CD14-positive monocyte (primary cell): ENCODE data around the gene OR2F1. TPM values are rescaled to one million over a fixed set of nuclear protein-coding genes. Genes with fewer than 3 reads are reported as not detected.

Source experiments
- DNase-seq, 3 donors: peaks; one replicate each; pipeline ENCODE4 v3.0.0-alpha.2; 2011 to 2022
- H2AFZ ChIP-seq: 2 replicates; pipeline ENCODE4 v1.6.0; 2012; ENCODE audit warnings: mild to moderate bottlenecking, low read depth, low read length, inconsistent platforms; ENCODE audit not compliant: insufficient read depth, poor library complexity, severe bottlenecking
- H3K27ac ChIP-seq, 2 donors: 1 replicate in 1 of 2; 2 replicates in 1 of 2; pipeline ENCODE4 v1.5.1; 2012 to 2013; ENCODE audit warnings: low read length in 2 of 2, control low read depth in 1 of 2, inconsistent platforms in 1 of 2, low read depth in 1 of 2, mild to moderate bottlenecking in 1 of 2
- H3K27me3 ChIP-seq, 2 donors: one replicate each; pipeline versions ENCODE4 v1.6.0 to v1.6.1; 2011 to 2013; ENCODE audit warnings: low read length in 2 of 2; ENCODE audit not compliant: control insufficient read depth in 2 of 2, insufficient read depth in 2 of 2
- H3K36me3 ChIP-seq, 2 donors: replicated peaks in 1 of 2; 1 replicate in 1 of 2; 2 replicates in 1 of 2; pipeline versions ENCODE4 v1.5.1 to v1.6.1; 2012 to 2013; ENCODE audit warnings: low read length in 2 of 2, control low read depth in 1 of 2, inconsistent platforms in 1 of 2, mild to moderate bottlenecking in 1 of 2; ENCODE audit not compliant: insufficient read depth in 2 of 2, control insufficient read depth in 1 of 2
- H3K4me1 ChIP-seq, 2 donors: 1 replicate in 1 of 2; 2 replicates in 1 of 2; pipeline versions ENCODE4 v1.5.1 to v1.6.1; 2012 to 2013; ENCODE audit warnings: low read length in 2 of 2, control low read depth in 1 of 2, inconsistent platforms in 1 of 2, mild to moderate bottlenecking in 1 of 2, moderate library complexity in 1 of 2; ENCODE audit not compliant: insufficient read depth in 2 of 2, control insufficient read depth in 1 of 2
- H3K4me2 ChIP-seq: replicated peaks from 2 replicates; pipeline ENCODE3; 2012; ENCODE audit warnings: low read length, moderate library complexity, mild to moderate bottlenecking; ENCODE audit not compliant: poor library complexity, severe bottlenecking; ENCODE audit errors: extremely low read depth
- H3K4me3 ChIP-seq, 3 experiments: fragments of 200-600 bp in 1 of 3; sonication (generic) in 1 of 3; replicated peaks in 1 of 3; 1 replicate in 2 of 3; 2 replicates in 1 of 3; pipeline ENCODE4 v1.5.1; 2011 to 2013; ENCODE audit warnings: low read length in 3 of 3, mild to moderate bottlenecking in 3 of 3, control low read depth in 2 of 3, low read depth in 2 of 3, inconsistent platforms in 1 of 3, moderate library complexity in 1 of 3
- H3K79me2 ChIP-seq: 2 replicates; pipeline ENCODE4 v1.6.0; 2012; ENCODE audit warnings: mild to moderate bottlenecking, control low read depth, inconsistent platforms, low read length, moderate library complexity; ENCODE audit not compliant: insufficient read depth
- H3K9ac ChIP-seq: 2 replicates; pipeline ENCODE4 v1.6.0; 2017; ENCODE audit warnings: low read length, mild to moderate bottlenecking; ENCODE audit not compliant: insufficient read depth, poor library complexity, severe bottlenecking
- H3K9me3 ChIP-seq, 2 donors: replicated peaks in 1 of 2; 1 replicate in 1 of 2; 2 replicates in 1 of 2; pipeline versions ENCODE4 v1.5.1 to v1.6.1; 2012 to 2013; ENCODE audit warnings: low read length in 2 of 2, control low read depth in 1 of 2; ENCODE audit not compliant: control insufficient read depth in 1 of 2, insufficient read depth in 1 of 2
- H4K20me1 ChIP-seq: 2 replicates; pipeline ENCODE4 v1.6.0; 2012; ENCODE audit warnings: mild to moderate bottlenecking, low read length, control low read depth, moderate library complexity; ENCODE audit not compliant: insufficient read depth
- H3K27ac Mint-ChIP-seq, 7 donors: one replicate each; pipeline ENCODE4 v1.8.0; 2020; ENCODE audit warnings: mild to moderate bottlenecking in 7 of 7, mixed read lengths in 7 of 7, moderate library complexity in 6 of 7, inconsistent platforms in 2 of 7
- H3K27me3 Mint-ChIP-seq, 3 donors: one replicate each; pipeline ENCODE4 v1.8.0; 2021 to 2022; ENCODE audit warnings: low read depth in 3 of 3, mild to moderate bottlenecking in 3 of 3, mixed read lengths in 3 of 3, moderate library complexity in 3 of 3, inconsistent platforms in 1 of 3
- H3K36me3 Mint-ChIP-seq, 2 donors: one replicate each; pipeline ENCODE4 v1.8.0; 2020; ENCODE audit warnings: mixed read lengths in 2 of 2, inconsistent platforms in 1 of 2, mild to moderate bottlenecking in 1 of 2
- H3K4me1 Mint-ChIP-seq: one replicate; pipeline ENCODE4 v1.8.0; 2020; ENCODE audit warnings: mild to moderate bottlenecking, mixed read lengths
- H3K4me3 Mint-ChIP-seq, 2 donors: one replicate each; pipeline ENCODE4 v1.8.0; 2020; ENCODE audit warnings: mild to moderate bottlenecking in 2 of 2, mixed read lengths in 2 of 2, moderate library complexity in 1 of 2
- H3K9me3 Mint-ChIP-seq, 7 donors: one replicate each; pipeline ENCODE4 v1.8.0; 2020 to 2022; ENCODE audit warnings: mixed read lengths in 7 of 7, mild to moderate bottlenecking in 6 of 7, moderate library complexity in 6 of 7, inconsistent platforms in 2 of 7
- WGBS: methylation state at CpG from one replicate; pipeline ENCODE4 v1.1.5; 2013; ENCODE audit warnings: missing lambda C conversion rate; ENCODE audit not compliant: insufficient coverage; 5-methylcytosine and 5-hydroxymethylcytosine counted together
- intact Hi-C, 2 donors: fragments of 100-400 bp; cut with micrococcal nuclease; formaldehyde crosslinking; loops; one replicate each; pipeline versions ENCODE4 v1.15.0 to v1.15.1; 2023
- polyA plus RNA-seq, 3 donors: library from polyadenylated mRNA; depleted of rRNA in 1 of 3; unstranded in 2 of 3; stranded (reverse) in 1 of 3; fragments of 300-500 nt in 2 of 3; fragments of >200 nt in 1 of 3; fragmentation: Illumina TruSeq in 2 of 3; gene quantifications; 1 replicate in 2 of 3; 2 replicates in 1 of 3; pipeline ENCODE4 v1.2.3, GENCODE V29; 2012 to 2021
- TF ChIP-seq, protein P1 (sequence below): fragments of 200-600 bp; IDR thresholded peaks from one replicate; pipeline ENCODE4 v1.8.0; 2022; ENCODE audit warnings: antibody characterized with exemption, mild to moderate bottlenecking

OR2F1 gene
- polyA plus RNA-seq, 3 donors: not detected

GRCh38 chr7:143973870-143974416 is 19.3 kb downstream of the OR2F1 start:
- no peaks in the 10 kb centered on the region for H3K79me2 ChIP-seq
- no peak overlapping the region for H3K4me3 ChIP-seq
- TF ChIP-seq, protein P1, sequence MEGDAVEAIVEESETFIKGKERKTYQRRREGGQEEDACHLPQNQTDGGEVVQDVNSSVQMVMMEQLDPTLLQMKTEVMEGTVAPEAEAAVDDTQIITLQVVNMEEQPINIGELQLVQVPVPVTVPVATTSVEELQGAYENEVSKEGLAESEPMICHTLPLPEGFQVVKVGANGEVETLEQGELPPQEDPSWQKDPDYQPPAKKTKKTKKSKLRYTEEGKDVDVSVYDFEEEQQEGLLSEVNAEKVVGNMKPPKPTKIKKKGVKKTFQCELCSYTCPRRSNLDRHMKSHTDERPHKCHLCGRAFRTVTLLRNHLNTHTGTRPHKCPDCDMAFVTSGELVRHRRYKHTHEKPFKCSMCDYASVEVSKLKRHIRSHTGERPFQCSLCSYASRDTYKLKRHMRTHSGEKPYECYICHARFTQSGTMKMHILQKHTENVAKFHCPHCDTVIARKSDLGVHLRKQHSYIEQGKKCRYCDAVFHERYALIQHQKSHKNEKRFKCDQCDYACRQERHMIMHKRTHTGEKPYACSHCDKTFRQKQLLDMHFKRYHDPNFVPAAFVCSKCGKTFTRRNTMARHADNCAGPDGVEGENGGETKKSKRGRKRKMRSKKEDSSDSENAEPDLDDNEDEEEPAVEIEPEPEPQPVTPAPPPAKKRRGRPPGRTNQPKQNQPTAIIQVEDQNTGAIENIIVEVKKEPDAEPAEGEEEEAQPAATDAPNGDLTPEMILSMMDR: no peak
- no peak overlapping the region for H3K9ac ChIP-seq
- intact Hi-C loops: no loop called here
- H4K20me1 ChIP-seq: no peaks in the 10 kb centered on the region
- H3K27ac ChIP-seq: no peak overlapping the region
- H3K27ac Mint-ChIP-seq: no peak overlapping the region
- WGBS: no CpG with 5 or more reads among the region's 4 CpGs
- no peaks in the 10 kb centered on the region for H3K4me1 Mint-ChIP-seq
- no peak overlapping the region for H2AFZ ChIP-seq
- no peaks in the 10 kb centered on the region for H3K36me3 Mint-ChIP-seq
- H3K4me1 ChIP-seq: no peaks in the 10 kb centered on the region
- H3K27me3 ChIP-seq: no peaks in the 10 kb centered on the region
- H3K9me3 Mint-ChIP-seq: peaks cover 0 to 5% (median 4%) of the 10 kb centered on the region in 7 donors
- H3K9me3 ChIP-seq: peaks cover 0 to 4% of the 10 kb centered on the region in 2 donors
- H3K27me3 Mint-ChIP-seq: peaks cover 1 to 3% (median 3%) of the 10 kb centered on the region in 3 donors
- H3K4me3 Mint-ChIP-seq: no peak overlapping the region
- no peak for DNase-seq
- no peak overlapping the region for H3K4me2 ChIP-seq
- H3K36me3 ChIP-seq: no peaks in the 10 kb centered on the region

- no peak overlapping the region for H3K9ac ChIP-seq
- DNase-seq: no peak
- no peak overlapping the region for H3K27ac ChIP-seq
- H3K27me3 Mint-ChIP-seq: peaks cover 1 to 3% (median 3%) of the 10 kb centered on the region in 3 donors
- no peaks in the 10 kb centered on the region for H3K36me3 ChIP-seq
- H3K27ac Mint-ChIP-seq: no peak overlapping the region
- H4K20me1 ChIP-seq: no peaks in the 10 kb centered on the region
- no peaks in the 10 kb centered on the region for H3K27me3 ChIP-seq
- H3K4me2 ChIP-seq: no peak overlapping the region
- intact Hi-C loops: no loop called here
- H3K4me3 Mint-ChIP-seq: no peak overlapping the region
- no peaks in the 10 kb centered on the region for H3K79me2 ChIP-seq
- TF ChIP-seq, protein P1: no peak
- H3K4me1 ChIP-seq: no peaks in the 10 kb centered on the region
- no CpG with 5 or more reads among the region's 4 CpGs for WGBS
- peaks cover 0 to 4% of the 10 kb centered on the region in 2 donors for H3K9me3 ChIP-seq
- H2AFZ ChIP-seq: no peak overlapping the region
- no peaks in the 10 kb centered on the region for H3K36me3 Mint-ChIP-seq
- no peaks in the 10 kb centered on the region for H3K4me1 Mint-ChIP-seq
- no peak overlapping the region for H3K4me3 ChIP-seq
- peaks cover 0 to 5% (median 3%) of the 10 kb centered on the region in 7 donors for H3K9me3 Mint-ChIP-seq
Measured at GRCh38 chr7:143974459-143974858, 19.8 kb downstream of the OR2F1 start.
